SK-N-MC (cell line): ENCODE results near the gene MTTP.

ENCODE experiments used
- DNase-seq: peaks from one replicate; pipeline ENCODE4 v3.0.0-alpha.2; 2011; ENCODE audit warnings: low read depth, low spot score
- H3K27ac ChIP-seq: fragments of 200-600 bp; sonication (generic); 2 replicates; pipeline ENCODE4 v1.5.1; 2016; ENCODE audit warnings: mixed run types
- H3K36me3 ChIP-seq: fragments of 200-600 bp; sonication (generic); 2 replicates; pipeline ENCODE4 v1.6.1; 2017; ENCODE audit warnings: antibody characterized with exemption, low read length, mixed read lengths; ENCODE audit not compliant: insufficient read depth
- H3K4me3 ChIP-seq: fragments of 200-600 bp; sonication (generic); 2 replicates; pipeline ENCODE4 v1.5.1; 2016
- H3K9ac ChIP-seq: fragments of 200-600 bp; sonication (generic); 2 replicates; pipeline ENCODE4 v1.8.0; 2017; ENCODE audit warnings: mixed run types, mixed read lengths; ENCODE audit not compliant: insufficient read length
- H3K9me3 ChIP-seq: fragments of 200-600 bp; sonication (generic); 2 replicates; pipeline ENCODE4 v1.6.1; 2017; ENCODE audit warnings: low read depth, mild to moderate bottlenecking, antibody characterized with exemption, low read length, moderate library complexity, mixed read lengths
- EZH2 ChIP-seq: fragments of 200-600 bp; sonication (generic); IDR thresholded peaks from one replicate; pipeline ENCODE4 v1.6.1; 2017; ENCODE audit warnings: antibody characterized with exemption
- FOXP2 ChIP-seq: optimal IDR thresholded peaks from 2 replicates; pipeline ENCODE3; 2011; ENCODE audit warnings: mild to moderate bottlenecking, moderate library complexity; ENCODE audit not compliant: insufficient read depth; ENCODE audit errors: extremely low read length, control extremely low read depth
- POLR2AphosphoS5 ChIP-seq: IDR thresholded peaks from 2 replicates; pipeline ENCODE4 v1.6.1; 2012; ENCODE audit warnings: mild to moderate bottlenecking, low read depth, low read length, borderline replicate concordance

MTTP gene

DNA sequence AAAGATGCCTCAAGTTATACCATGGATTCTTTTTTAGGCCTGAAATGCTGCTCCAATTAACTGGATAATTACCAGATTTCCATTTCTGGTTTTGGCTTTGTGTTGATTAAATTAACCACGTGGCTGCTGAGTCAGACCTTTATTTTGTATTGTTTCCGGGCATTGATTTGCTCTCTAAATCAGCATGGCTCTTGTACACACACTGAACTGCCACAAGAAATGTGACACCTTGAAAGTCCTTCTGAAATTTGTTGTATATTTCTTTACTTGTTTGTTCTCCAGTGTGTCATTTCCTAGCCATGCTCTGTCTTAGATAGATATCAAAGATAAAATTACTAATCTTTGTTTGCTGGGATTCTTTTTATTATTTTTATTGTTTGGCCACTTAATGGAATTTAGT, 11.7 kb downstream of the MTTP start:
- no peak for DNase-seq
- Histone ChIP-seq H3K36me3 (no peaks in the 10 kb centered on the region), H3K27ac (no peak overlapping the region), H3K9me3 (no peaks in the 10 kb centered on the region), H3K4me3 (no peak overlapping the region), H3K9ac (no peak overlapping the region)
- TF ChIP-seq POLR2AphosphoS5 (peak; percentile 30; the same call in 1 of the 2 replicates), FOXP2 (no peak)

DNA sequence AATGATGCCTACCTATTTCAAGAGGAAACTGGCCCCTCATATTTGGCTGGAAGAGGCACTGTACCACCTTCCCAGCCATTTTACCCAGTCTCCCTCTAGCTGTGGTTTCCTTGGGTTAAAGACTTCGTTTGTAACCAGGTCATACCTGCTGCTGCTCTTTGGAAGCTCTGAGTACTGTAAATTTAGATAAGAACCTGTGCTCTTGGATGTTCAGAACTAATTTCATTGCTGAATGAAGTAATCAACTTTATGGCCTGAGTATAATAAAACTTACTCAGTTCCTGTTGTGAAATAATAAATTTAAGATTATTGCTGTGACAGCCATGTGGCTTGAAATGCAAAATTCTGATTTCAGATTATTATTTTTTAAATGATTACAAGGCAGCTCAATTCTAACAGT, 12.2 kb downstream of the MTTP start:
- H3K9me3 ChIP-seq = no peaks in the 10 kb centered on the region
- no peak overlapping the region for H3K27ac ChIP-seq
- H3K36me3 ChIP-seq = no peaks in the 10 kb centered on the region
- DNase-seq = no peak
- TF ChIP-seq EZH2 (no peak), POLR2AphosphoS5 (no peak; the same call in 1 of the 2 replicates), FOXP2 (no peak)
- no peak overlapping the region for H3K9ac ChIP-seq
- no peak overlapping the region for H3K4me3 ChIP-seq

DNA sequence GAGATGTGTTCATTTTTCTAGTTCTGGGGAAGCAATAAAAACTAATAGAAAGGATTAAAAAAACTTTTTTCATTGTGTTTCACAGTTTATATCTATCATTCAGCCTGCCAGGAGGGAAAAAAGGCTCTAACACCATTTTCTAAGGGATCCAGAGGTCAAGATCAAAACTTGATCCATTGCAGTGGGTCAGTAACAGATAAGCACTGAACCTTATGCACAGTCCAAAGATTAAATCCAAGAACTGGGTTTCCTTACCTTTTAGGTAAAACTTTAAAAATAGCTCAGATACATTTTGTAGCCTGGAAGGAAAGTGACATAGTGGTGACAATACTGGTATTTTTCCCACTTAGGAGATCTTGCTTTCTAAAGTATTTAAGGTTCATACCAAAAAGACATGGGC, 12.7 kb downstream of the MTTP start:
- H3K4me3 ChIP-seq = no peak overlapping the region

GRCh38 chr4:99587803-99588202, 13.2 kb downstream of the MTTP start:
- no peaks in the 10 kb centered on the region for H3K36me3 ChIP-seq
- H3K4me3 ChIP-seq = no peak overlapping the region
- H3K9me3 ChIP-seq = no peaks in the 10 kb centered on the region
- DNase-seq = no peak
- no peak overlapping the region for H3K27ac ChIP-seq
- no peak overlapping the region for H3K9ac ChIP-seq
- TF ChIP-seq FOXP2 (no peak), POLR2AphosphoS5 (no peak), EZH2 (no peak)

More for the DNA sequence above, 12.7 kb downstream of the MTTP start:
- no peak overlapping the region for H3K9ac ChIP-seq
- TF ChIP-seq FOXP2 = no peak
- TF ChIP-seq POLR2AphosphoS5 = no peak
- TF ChIP-seq EZH2 = no peak
- H3K36me3 ChIP-seq = no peaks in the 10 kb centered on the region
- H3K27ac ChIP-seq = no peak overlapping the region
- H3K9me3 ChIP-seq = no peaks in the 10 kb centered on the region
- no peak for DNase-seq

DNA sequence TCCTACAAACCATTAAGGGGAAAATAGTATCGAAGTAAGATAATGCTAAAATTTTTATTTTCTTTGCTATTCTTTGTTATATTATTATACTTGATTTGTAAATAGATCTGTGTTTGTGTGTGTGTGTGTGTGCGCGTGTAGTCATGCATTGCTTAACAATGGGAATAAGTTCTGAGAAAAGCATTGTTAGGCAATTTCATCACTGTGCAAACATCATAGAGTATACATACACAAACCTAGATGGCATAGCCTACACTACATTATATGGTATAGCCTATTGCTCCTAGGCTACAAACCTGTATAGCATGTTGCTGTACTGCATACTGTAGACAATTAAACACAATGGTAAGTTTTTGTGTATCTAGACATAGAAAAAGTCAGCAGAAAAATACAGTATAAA, 17.1 kb downstream of the MTTP start:
- TF ChIP-seq EZH2 = no peak
- TF ChIP-seq POLR2AphosphoS5 = no peak
- no peak for TF ChIP-seq FOXP2
- Histone ChIP-seq H3K27ac (no peak overlapping the region), H3K9me3 (no peaks in the 10 kb centered on the region), H3K9ac (no peak overlapping the region), H3K36me3 (no peaks in the 10 kb centered on the region), H3K4me3 (no peak overlapping the region)
- DNase-seq = no peak

DNA sequence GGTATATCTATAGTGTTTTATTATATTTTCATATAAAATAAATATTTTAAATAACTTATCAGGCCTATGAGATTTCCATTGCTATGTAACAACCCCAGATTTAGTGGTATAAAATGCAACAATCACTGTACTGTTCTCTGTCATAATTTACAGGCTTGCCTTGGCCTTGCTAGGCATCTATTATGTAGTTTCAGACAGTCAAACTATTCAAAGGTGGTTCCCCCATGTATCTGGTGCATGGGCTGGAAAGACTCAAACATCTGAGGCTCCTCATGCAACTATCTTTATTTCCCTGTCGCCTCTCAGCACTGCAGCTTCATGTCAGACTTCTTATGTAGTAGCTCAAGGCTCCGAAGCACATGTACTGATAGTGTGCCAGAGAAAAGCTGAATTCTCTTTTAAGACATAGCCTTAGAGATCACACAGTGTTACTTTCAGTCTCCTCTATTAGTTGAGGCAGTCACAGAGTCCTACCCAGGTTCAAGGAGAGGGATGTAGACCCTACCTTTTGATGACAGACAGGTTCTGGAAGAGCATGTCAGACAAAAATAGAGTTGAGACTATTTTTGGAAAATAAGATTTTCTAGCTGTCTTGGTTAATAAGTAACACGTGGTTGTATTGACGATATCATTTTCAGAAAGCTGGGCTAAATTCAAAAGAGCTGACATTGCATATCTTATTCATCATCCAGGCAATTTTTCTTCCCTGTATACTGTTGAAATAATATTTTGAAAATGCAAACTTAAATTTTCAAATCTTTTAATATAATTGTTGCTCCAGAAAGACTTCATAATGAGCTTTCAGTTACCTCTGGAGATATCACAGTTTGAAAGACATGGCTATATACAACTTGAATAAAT, 19.4 kb downstream of the MTTP start:
- TF ChIP-seq EZH2 (no peak), POLR2AphosphoS5 (no peak), FOXP2 (no peak)
- no peak for DNase-seq
- H3K27ac ChIP-seq = no peak overlapping the region
- H3K4me3 ChIP-seq = no peak overlapping the region
- no peaks in the 10 kb centered on the region for H3K9me3 ChIP-seq
- H3K36me3 ChIP-seq = no peaks in the 10 kb centered on the region
- H3K9ac ChIP-seq = no peak overlapping the region

DNA sequence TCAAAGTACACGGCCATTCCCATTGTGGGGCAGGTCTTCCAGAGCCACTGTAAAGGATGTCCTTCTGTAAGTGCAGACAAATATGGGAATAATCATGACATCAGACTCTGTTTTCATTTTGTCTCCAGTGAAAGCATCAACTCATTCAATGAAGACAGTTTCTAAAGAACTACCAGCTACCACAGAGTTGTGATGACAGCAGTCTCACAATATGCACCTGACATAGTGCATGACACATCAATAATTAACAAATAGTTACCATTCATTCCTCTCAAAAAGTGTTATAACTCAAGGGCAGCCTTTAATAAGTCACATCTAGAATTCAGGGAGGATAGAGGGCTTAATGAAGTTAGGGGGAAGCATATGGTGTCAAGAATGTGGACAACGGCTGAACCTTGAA, 20.2 kb downstream of the MTTP start:
- H3K27ac ChIP-seq = no peak overlapping the region
- TF ChIP-seq EZH2 (no peak), FOXP2 (no peak), POLR2AphosphoS5 (no peak)
- no peaks in the 10 kb centered on the region for H3K36me3 ChIP-seq
- no peak overlapping the region for H3K9ac ChIP-seq
- no peak for DNase-seq
- H3K9me3 ChIP-seq = no peaks in the 10 kb centered on the region
- H3K4me3 ChIP-seq = no peak overlapping the region

DNA sequence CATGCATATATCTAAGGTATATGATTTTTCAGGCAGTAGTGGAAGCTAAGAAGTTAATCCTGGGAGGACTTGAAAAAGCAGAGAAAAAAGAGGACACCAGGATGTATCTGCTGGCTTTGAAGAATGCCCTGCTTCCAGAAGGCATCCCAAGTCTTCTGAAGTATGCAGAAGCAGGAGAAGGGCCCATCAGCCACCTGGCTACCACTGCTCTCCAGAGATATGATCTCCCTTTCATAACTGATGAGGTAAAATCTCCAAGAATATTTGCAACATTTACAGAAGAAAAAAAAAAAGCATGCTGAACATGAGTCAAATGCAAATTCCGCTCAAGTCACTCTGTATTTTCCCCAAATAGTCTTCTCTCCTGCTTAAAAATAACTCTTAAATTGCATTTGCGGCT, 32.1 kb downstream of the MTTP start:
- DNase-seq = no peak
- no peaks in the 10 kb centered on the region for H3K36me3 ChIP-seq
- no peaks in the 10 kb centered on the region for H3K9me3 ChIP-seq
- TF ChIP-seq FOXP2 = no peak
- TF ChIP-seq POLR2AphosphoS5 = no peak
- no peak for TF ChIP-seq EZH2
- H3K27ac ChIP-seq = no peak overlapping the region
- no peak overlapping the region for H3K4me3 ChIP-seq
- no peak overlapping the region for H3K9ac ChIP-seq

DNA sequence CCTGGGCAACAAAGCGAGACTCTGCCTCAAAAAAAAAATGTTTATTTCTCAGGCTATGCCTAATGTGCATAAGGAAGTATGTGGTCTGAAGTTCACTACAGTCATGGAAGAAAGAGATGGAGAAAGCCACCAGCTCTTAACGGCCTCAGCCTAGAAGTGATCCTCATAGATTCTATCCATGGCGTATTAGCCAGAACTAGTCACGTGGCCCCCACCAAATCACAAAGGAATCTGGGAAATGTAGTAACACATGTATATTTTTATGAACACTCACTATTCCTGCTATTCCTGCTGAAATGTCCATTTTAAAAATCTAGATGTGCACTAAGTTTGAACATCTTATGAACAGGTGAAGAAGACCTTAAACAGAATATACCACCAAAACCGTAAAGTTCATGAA, 33.8 kb downstream of the MTTP start:
- no peak for TF ChIP-seq EZH2
- no peak for TF ChIP-seq FOXP2
- TF ChIP-seq POLR2AphosphoS5 = no peak
- H3K9me3 ChIP-seq = no peaks in the 10 kb centered on the region
- no peak for DNase-seq

More for the DNA sequence above, 33.8 kb downstream of the MTTP start:
- no peaks in the 10 kb centered on the region for H3K36me3 ChIP-seq
- H3K27ac ChIP-seq = no peak overlapping the region
- no peak overlapping the region for H3K9ac ChIP-seq
- H3K4me3 ChIP-seq = no peak overlapping the region
